Neuronal stem cell (in vitro differentiated cells): Measurements from ENCODE around the gene RNF113A.
"Not testable (repeated sequence)": the region's sequence is repeated elsewhere in the genome, so short reads cannot be mapped to it uniquely, and the experiment has no call there.

ENCODE experiments used
- DNase-seq: peaks from one replicate; pipeline ENCODE4 v3.0.0-alpha.2; 2013; ENCODE audit warnings: low spot score
- H2AFZ ChIP-seq: one replicate; pipeline ENCODE4 v1.6.1; 2013; ENCODE audit warnings: mild to moderate bottlenecking, low read length, inconsistent platforms
- H2AK5ac ChIP-seq: 2 replicates; pipeline ENCODE4 v1.6.1; 2013; ENCODE audit warnings: low read depth, mild to moderate bottlenecking, inconsistent platforms, low read length, moderate library complexity, mixed read lengths
- H2BK120ac ChIP-seq: 2 replicates; pipeline ENCODE4 v1.6.1; 2013; ENCODE audit warnings: low read depth, mild to moderate bottlenecking, inconsistent platforms, low read length, moderate library complexity, mixed read lengths
- H2BK12ac ChIP-seq: one replicate; pipeline ENCODE4 v1.6.1; 2013; ENCODE audit warnings: low read length, inconsistent platforms
- H2BK15ac ChIP-seq: 2 replicates; pipeline ENCODE4 v1.6.1; 2013; ENCODE audit warnings: mild to moderate bottlenecking, low read length, inconsistent platforms, mixed read lengths
- H2BK5ac ChIP-seq: one replicate; pipeline ENCODE4 v1.6.1; 2013; ENCODE audit warnings: inconsistent platforms, mild to moderate bottlenecking, low read length, moderate library complexity
- H3K14ac ChIP-seq: one replicate; pipeline ENCODE4 v1.6.1; 2013; ENCODE audit warnings: low read length, inconsistent platforms
- H3K18ac ChIP-seq: 2 replicates; pipeline ENCODE4 v1.6.1; 2013; ENCODE audit warnings: low read length, inconsistent platforms
- H3K23ac ChIP-seq: 2 replicates; pipeline ENCODE4 v1.6.1; 2013; ENCODE audit warnings: low read depth, mild to moderate bottlenecking, mixed read lengths, low read length, inconsistent platforms; ENCODE audit not compliant: poor library complexity
- H3K27ac ChIP-seq: replicated peaks from 3 replicates; pipeline ENCODE4 v1.5.1; 2013; ENCODE audit warnings: low read length, inconsistent platforms
- H3K27me3 ChIP-seq, 3 experiments: 2 replicates each; pipeline ENCODE4 v1.6.1; 2013; ENCODE audit warnings: low read length in 3 of 3, mild to moderate bottlenecking in 2 of 3, inconsistent platforms in 1 of 3, low read depth in 1 of 3, mixed read lengths in 1 of 3, moderate library complexity in 1 of 3; ENCODE audit not compliant: control insufficient read depth in 3 of 3, insufficient read depth in 3 of 3
- H3K36me3 ChIP-seq, 2 donors: replicated peaks in 1 of 2; 2 replicates each; pipeline ENCODE4 v1.6.1; 2013; ENCODE audit warnings: low read length in 2 of 2; ENCODE audit not compliant: control insufficient read depth in 2 of 2, insufficient read depth in 2 of 2
- H3K4ac ChIP-seq: 2 replicates; pipeline ENCODE4 v1.6.1; 2013; ENCODE audit warnings: inconsistent platforms, mild to moderate bottlenecking, low read length, moderate library complexity
- H3K4me1 ChIP-seq, 2 donors: 1 replicate in 1 of 2; 2 replicates in 1 of 2; pipeline ENCODE4 v1.6.1; 2013; ENCODE audit warnings: low read length in 2 of 2, low read depth in 1 of 2; ENCODE audit not compliant: control insufficient read depth in 2 of 2, insufficient read depth in 1 of 2
- H3K4me2 ChIP-seq: one replicate; pipeline ENCODE4 v1.6.1; 2013; ENCODE audit warnings: mild to moderate bottlenecking, low read length, inconsistent platforms; ENCODE audit not compliant: insufficient read depth, poor library complexity, severe bottlenecking
- H3K4me3 ChIP-seq, 2 donors: 2 replicates each; pipeline ENCODE4 v1.5.1; 2013; ENCODE audit warnings: low read length in 2 of 2, mild to moderate bottlenecking in 2 of 2, inconsistent platforms in 1 of 2, moderate library complexity in 1 of 2
- H3K79me1 ChIP-seq: one replicate; pipeline ENCODE4 v1.6.1; 2013; ENCODE audit warnings: low read depth, mild to moderate bottlenecking, inconsistent platforms, low read length, moderate library complexity
- H3K9ac ChIP-seq: one replicate; pipeline ENCODE4 v1.6.1; 2013; ENCODE audit warnings: mild to moderate bottlenecking, low read depth, low read length, inconsistent platforms; ENCODE audit not compliant: poor library complexity
- H3K9me3 ChIP-seq, 2 donors: replicated peaks in 1 of 2; 2 replicates each; pipeline versions ENCODE3 to v1.6.1; 2013; ENCODE audit warnings: low read length in 2 of 2, mild to moderate bottlenecking in 2 of 2, inconsistent platforms in 1 of 2, low read depth in 1 of 2, mixed read lengths in 1 of 2, moderate library complexity in 1 of 2; ENCODE audit not compliant: control insufficient read depth in 2 of 2, insufficient read depth in 1 of 2
- H4K8ac ChIP-seq: one replicate; pipeline ENCODE4 v1.6.1; 2013; ENCODE audit warnings: low read depth, mild to moderate bottlenecking, inconsistent platforms, low read length, moderate library complexity
- H4K91ac ChIP-seq: one replicate; pipeline ENCODE4 v1.6.1; 2013; ENCODE audit warnings: low read length, low read depth, mild to moderate bottlenecking, inconsistent platforms; ENCODE audit not compliant: poor library complexity
- WGBS, 2 donors: extraction: QIAGEN DNeasy Blood & Tissue Kit; methylation state at CpG; one replicate each; pipeline ENCODE4 v1.1.7; 2013; ENCODE audit warnings: missing lambda C conversion rate in 2 of 2, mixed read lengths in 1 of 2; ENCODE audit not compliant: insufficient read length in 2 of 2, insufficient replicate concordance in 1 of 2; ENCODE audit errors: extremely low coverage in 2 of 2; 5-methylcytosine and 5-hydroxymethylcytosine counted together

The RNF113A gene

GRCh38 chrX:119900976-119901375 is 29.4 kb upstream of the RNF113A start:
- no peaks in the 10 kb centered on the region for H3K36me3 ChIP-seq
- H2AFZ ChIP-seq = no peak overlapping the region
- no peak overlapping the region for H2BK12ac ChIP-seq
- H3K4me1 ChIP-seq = no peaks in the 10 kb centered on the region
- H2BK15ac ChIP-seq = no peak overlapping the region
- H3K4me3 ChIP-seq = no peak overlapping the region
- no peak overlapping the region for H3K23ac ChIP-seq
- H3K4ac ChIP-seq = no peak overlapping the region
- H4K8ac ChIP-seq = no peak overlapping the region
- H3K14ac ChIP-seq = no peak overlapping the region
- no peak overlapping the region for H4K91ac ChIP-seq
- no peaks in the 10 kb centered on the region for H3K9me3 ChIP-seq
- no peak overlapping the region for H3K18ac ChIP-seq
- peaks cover 0 to 4% (median 0%) of the 10 kb centered on the region in 3 experiments for H3K27me3 ChIP-seq
- H3K27ac ChIP-seq = no peak overlapping the region
- H2AK5ac ChIP-seq = no peak overlapping the region
- no peak overlapping the region for H2BK120ac ChIP-seq
- no peak overlapping the region for H3K4me2 ChIP-seq
- no peak for DNase-seq
- WGBS, 2 donors = no CpG with 5 or more reads among the region's 1 CpG
- no peaks in the 10 kb centered on the region for H3K79me1 ChIP-seq
- no peak overlapping the region for H3K9ac ChIP-seq
- no peak overlapping the region for H2BK5ac ChIP-seq

GRCh38 chrX:119899125-119899524 is 27.6 kb upstream of the RNF113A start:
- no peak overlapping the region for H2AFZ ChIP-seq
- no peaks in the 10 kb centered on the region for H3K27me3 ChIP-seq
- no peaks in the 10 kb centered on the region for H3K36me3 ChIP-seq
- H3K18ac ChIP-seq = no peak overlapping the region
- no peak overlapping the region for H2BK5ac ChIP-seq
- H2AK5ac ChIP-seq = no peak overlapping the region
- H3K4me2 ChIP-seq = no peak overlapping the region
- no peak overlapping the region for H2BK15ac ChIP-seq
- H2BK120ac ChIP-seq = no peak overlapping the region
- H3K4ac ChIP-seq = no peak overlapping the region
- H3K23ac ChIP-seq = no peak overlapping the region
- no peak overlapping the region for H3K14ac ChIP-seq
- no peak overlapping the region for H4K8ac ChIP-seq
- H3K27ac ChIP-seq = no peak overlapping the region
- H3K79me1 ChIP-seq = no peaks in the 10 kb centered on the region
- DNase-seq = no peak
- no peak overlapping the region for H2BK12ac ChIP-seq
- no peak overlapping the region for H3K9ac ChIP-seq
- H3K9me3 ChIP-seq = no peaks in the 10 kb centered on the region
- H4K91ac ChIP-seq = no peak overlapping the region
- WGBS, 2 donors = no CpG with 5 or more reads among the region's 2 CpGs
- no peak overlapping the region for H3K4me3 ChIP-seq
- H3K4me1 ChIP-seq = no peaks in the 10 kb centered on the region

- Histone ChIP-seq H4K91ac (no peak within 1 kb of the TSS), H3K79me1 (no peaks in the 10 kb centered on the region), H3K4me3 (no peak within 1 kb of the TSS), H2BK15ac (no peak within 1 kb of the TSS), H3K14ac (no peak within 1 kb of the TSS), H3K27me3 (no peaks in the 10 kb centered on the region), H3K18ac (no peak within 1 kb of the TSS), H2AFZ (no peak within 1 kb of the TSS), H2BK12ac (no peak within 1 kb of the TSS), H3K4me1 (no peaks in the 10 kb centered on the region), H2BK120ac (no peak within 1 kb of the TSS), H2AK5ac (no peak within 1 kb of the TSS), H2BK5ac (no peak within 1 kb of the TSS), H3K4me2 (no peak within 1 kb of the TSS), H3K9ac (no peak within 1 kb of the TSS), H3K4ac (no peak within 1 kb of the TSS), H3K27ac (no peak within 1 kb of the TSS), H4K8ac (no peak within 1 kb of the TSS), H3K36me3 (no peaks in the 10 kb centered on the region), H3K9me3 (no peaks in the 10 kb centered on the region), H3K23ac (no peak within 1 kb of the TSS)
- WGBS, 2 donors = no CpG with 5 or more reads among the region's 4 CpGs
- DNase-seq = no peak
Measured at GRCh38 chrX:119895843-119896326, 24.4 kb upstream of the RNF113A start, which contains the start of gene AKAP14. AKAP14 (plus strand) TSS chrX:119895893; CDS start chrX:119903224, 7,331 bp downstream.

GRCh38 chrX:119891961-119892692 is 20.6 kb upstream of the RNF113A start:
- not testable (repeated sequence) for H3K18ac ChIP-seq, H2AK5ac ChIP-seq, H3K23ac ChIP-seq, H3K36me3 ChIP-seq, H2BK12ac ChIP-seq, H3K9me3 ChIP-seq, H3K4me3 ChIP-seq, H4K8ac ChIP-seq, H2AFZ ChIP-seq, DNase-seq, H4K91ac ChIP-seq, H3K79me1 ChIP-seq, H3K4ac ChIP-seq, H2BK120ac ChIP-seq, H3K14ac ChIP-seq, H2BK15ac ChIP-seq, H3K4me1 ChIP-seq, H3K27ac ChIP-seq, H2BK5ac ChIP-seq, H3K27me3 ChIP-seq, H3K9ac ChIP-seq
- peak overlapping the region; percentile 11 for H3K4me2 ChIP-seq
- no CpG with 5 or more reads among the region's 16 CpGs for WGBS, 2 donors
